ENCODE data around the gene ATRAID.

The ATRAID gene

DNA sequence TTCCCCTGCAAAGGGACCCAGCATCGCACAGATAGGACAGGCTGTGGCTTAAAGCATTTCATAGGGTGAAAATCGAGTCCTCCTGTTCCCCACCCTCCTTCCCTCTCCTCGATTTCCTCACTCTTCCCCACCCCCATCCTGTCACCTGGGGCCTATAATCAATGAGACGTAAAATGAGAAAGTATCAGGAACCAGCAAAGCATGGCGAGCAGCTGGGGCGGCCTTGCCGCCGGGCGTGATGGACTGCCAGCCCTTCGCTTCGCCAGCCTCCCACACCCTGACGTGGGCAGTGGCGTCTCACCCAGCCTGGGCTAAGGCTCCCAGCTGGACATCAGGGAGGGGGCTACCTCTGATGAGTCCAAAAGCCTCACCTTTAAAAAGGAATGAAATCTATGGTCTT lies 39.9 kb downstream of the ATRAID start:
- DNase-seq, result no peak

DNA sequence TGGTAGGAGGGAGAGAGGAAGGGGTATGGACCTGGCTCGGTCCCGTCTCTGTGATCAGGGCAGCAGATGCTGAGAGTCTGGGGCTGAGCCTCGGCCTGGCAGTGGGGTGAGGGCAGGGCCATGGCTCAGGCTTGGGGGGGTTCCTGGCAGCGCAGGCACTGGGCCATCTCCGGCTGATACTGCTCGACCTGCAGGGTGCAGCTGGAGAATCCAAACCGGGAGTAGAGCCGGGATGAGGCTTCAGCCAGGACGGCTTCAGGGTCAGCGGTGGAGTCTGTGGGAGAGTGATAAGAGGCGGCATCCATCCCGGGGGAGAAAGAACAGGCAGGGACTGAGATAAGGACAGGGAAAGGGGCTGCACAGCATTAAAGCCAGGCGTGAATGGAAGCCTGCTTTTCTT lies 43.3 kb downstream of the ATRAID start:
- no peak for DNase-seq

DNA sequence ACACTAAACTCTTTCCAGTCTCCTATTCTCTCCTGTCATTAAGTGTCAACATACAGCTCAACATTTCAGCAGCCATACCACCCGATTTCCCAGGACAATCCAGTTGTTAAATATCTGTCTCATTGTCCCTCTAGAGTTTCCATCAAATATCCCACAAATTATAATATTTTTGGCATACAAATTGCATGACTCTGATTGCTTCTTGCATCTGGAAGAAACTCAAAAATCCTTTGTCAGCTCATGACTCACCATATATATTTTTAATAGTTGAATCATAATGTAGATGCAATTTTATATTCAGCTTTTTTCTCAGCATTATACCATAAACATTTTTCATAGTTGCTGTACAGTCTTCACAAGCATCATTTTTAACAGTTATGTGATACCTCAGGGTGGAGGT lies 43.8 kb downstream of the ATRAID start:
- DNase-seq, result no peak

DNA sequence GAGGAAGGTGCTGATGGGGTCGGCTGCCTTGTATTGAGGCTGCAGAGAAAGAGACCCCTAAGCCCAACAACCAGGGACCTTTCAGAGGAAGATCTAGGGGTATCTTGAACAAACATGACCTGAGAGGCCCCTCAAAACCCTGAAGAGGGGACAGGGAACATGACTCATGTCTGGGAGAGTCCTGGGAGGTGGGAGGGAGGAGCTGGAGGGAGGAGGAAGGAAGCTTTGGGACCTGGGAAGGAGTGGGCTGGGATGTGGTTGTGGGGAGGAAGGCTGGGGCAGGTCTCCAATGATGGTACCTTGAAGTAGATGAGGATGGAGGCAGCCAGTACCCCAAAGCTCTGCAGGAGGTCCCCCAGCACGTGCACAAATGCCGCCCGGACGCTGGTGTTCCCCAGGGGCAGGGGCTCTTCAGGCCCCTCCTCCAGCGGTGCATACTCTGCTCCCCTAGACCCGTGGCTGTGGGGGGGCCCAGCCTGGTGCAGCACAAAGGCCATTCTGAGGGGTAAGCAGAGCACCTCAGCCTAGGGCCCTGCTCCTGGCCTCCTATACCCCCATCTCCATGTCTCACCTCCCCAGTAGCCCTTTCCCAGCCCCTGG lies 45.1 kb downstream of the ATRAID start:
- DNase-seq, result no peak

DNA sequence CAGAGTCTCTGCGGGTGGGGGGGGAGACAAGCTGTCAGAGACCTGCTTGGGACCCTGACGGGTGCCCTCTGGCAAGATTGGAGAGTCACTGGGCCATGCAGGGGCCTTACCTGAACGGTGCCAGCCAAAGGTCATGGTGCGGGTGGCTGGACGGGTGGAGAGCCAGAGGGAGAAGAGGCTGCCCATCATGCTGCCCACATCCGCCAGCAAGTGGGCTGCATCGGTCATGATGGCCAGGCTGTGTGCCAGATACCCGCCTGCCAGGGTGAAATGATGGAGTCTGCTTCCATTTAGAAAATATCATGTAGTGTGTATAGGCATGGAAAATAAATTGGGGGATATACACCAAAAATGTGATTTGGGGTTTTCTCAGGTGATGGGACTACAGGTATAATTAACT lies 46.2 kb downstream of the ATRAID start:
- no peak for DNase-seq

DNA sequence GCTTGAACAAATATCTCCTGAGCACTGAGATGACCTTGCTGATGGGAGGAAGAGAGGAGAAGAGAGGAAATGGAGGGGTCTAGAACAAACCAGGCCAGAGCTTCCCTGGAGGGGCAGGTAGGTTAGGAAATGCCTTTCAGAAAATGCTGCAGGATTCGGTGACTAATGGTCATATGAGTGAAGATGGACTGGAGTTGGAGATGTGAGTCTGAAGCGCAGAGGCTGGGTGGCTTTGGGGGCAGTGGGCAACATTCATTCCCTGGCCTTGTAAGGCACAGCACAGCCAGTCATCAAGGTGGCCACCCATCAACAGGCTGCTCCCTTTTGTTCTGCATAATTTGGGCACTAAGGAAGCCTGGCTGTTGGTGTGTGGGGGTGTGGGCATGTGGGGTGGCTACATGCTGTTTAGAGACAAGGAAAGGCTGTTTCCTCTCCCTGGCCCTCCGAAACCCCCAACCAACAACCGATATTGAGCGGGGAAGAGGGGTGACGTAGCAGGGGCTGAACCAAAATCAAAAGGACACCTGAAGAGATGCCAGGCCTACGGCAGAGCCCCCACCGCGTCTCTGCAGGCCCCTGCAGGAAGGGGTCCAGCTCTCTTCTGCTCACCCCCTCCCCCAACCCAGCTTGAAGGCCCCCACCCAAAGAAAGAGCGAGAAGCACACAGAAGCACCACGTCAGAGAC lies 49.5 kb downstream of the ATRAID start:
- no peak for DNase-seq

DNA sequence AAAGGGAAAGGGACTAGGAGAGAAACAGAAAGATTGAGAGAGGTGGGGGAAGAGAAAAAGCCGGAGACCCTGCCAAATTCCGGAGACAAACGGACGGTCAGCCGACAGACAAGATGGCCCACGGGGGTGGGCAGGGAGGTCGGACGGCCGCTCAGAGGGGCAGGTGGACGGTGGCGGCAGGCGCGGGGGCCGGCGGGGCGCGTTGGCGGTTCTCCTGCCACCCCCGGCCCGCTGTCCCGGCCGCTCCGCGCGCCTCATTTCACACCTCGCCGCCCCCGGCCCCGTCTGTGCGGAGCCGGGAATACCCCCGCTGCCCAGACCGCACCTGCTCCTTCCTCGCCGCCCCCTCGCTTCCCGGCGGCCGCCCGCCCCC lies 50.1 kb downstream of the ATRAID start:
- no peak for DNase-seq

DNA sequence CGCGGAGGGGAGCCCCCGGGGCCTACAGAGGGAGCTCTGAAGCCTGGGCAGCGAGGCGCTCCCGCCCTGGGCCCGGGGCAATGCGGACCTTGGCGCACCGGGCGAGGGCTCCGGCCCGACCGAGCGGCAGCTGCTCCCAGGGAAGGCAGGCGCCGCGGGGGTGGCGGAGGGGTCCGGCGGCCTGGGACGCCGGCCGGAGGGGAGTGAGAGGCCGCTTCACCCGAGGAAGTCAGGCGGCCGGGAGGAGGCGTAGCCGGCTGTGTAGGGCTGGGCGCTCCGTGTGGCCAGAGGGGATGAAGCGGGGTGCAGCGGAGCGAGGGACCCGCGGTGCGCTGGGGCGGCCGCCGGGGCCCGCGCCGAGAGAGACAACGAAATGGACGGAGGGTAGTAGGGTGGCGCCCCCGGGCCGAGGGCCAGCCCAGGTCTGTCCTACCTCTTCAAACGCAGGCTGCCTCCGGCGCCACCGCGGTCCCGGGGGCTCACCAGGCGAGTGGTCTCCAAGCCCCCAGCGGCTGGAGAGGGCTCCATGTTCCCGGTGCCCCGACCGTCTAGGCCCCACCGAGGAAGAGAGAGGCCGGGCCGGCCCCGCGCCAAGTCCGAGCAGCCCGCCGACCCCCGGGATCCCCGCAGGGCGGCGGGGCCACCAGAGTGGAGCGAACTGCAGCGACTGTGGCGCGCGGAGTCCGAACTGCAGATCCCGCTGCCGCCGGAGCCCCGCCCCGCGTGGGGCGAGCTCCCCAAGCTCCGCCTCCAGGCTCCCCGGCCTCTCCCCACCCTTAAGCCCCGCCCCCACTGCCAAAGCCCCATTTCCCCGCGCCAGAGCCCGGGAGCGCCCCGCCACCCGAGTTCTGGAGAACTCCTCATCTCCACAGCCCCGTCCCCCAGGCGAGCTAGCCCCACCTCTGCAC lies 50.8 kb downstream of the ATRAID start, which contains the start of gene SLC30A3:
SLC30A3 (minus strand) TSS at position 669 of the 908 bp plus-strand sequence; CDS start at position 528, 141 bp downstream.
- peak; percentile 75 to 76 for DNase-seq

DNA sequence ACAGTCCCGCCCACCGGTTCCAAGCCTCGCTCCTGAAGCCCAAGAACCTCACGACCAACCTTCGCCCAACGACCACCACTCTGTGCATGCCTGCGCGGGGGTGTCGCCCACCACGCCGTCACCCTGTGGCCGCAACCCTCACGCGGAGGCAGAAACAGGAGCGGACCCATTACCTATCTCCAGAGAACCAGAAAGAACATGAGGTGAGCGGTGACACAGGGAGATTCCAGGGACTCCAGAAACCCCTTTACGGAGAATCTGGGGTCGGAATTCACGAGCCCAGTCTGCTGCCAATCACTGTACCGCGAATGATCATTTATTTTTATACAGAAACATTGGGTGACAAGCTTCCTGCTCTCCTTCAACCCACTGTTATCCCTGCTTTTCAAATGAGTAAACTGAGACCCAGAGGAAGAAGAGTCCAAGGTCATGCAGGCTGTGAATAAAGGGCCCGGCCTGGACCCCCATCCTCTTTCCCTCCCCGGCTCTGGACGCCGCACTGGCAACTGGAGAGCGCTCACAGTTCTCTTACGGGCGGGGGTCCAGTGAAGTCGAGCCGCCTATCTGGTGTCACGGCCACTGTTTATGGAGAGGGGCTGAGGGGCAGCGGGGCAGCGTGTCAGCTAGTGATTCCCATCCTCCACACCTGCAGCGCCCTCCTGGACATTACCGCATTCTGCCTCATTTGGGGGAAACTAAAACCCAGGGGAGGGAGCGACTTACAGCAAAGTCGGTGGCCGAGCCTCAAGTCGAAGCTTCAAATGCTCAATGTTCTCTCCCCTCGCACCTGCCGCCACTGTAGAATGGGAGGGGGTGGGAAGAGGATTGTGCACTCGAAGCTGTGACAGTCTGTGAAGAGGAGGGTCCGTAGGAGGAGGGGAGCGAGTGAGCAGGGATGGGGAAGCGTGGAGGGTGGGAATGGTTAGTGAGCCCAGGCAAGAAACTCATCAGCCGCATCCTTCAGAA lies 51.7 kb downstream of the ATRAID start:
- no peak for DNase-seq

- DNase-seq, result peak in 1 of 2 donors; percentile 16
Measured at GRCh38 chr2:27264253-27264752, 52.5 kb downstream of the ATRAID start.

- peak; percentile 74 to 78 for DNase-seq
Measured at GRCh38 chr2:27264753-27265535, 53.1 kb downstream of the ATRAID start.

- DNase-seq, result no peak
Measured at GRCh38 chr2:27265536-27265870, 53.7 kb downstream of the ATRAID start.

All from CD4-positive, alpha-beta T cell treated with Interleukin-1 beta for 1 hour (primary cell).